Neural cell (in vitro differentiated cells): Measurements from ENCODE around the gene SLC12A7. TPM values are rescaled to one million over a fixed set of nuclear protein-coding genes. Genes with fewer than 3 reads are reported as not detected.

Source experiments
- H2AFZ ChIP-seq: fragments of 200-600, 300-800 bp; sonication (generic), shearing (Covaris generic); 2 replicates; pipeline ENCODE4 v1.6.0; 2014; ENCODE audit warnings: low read depth, mild to moderate bottlenecking, antibody characterized with exemption, low read length, moderate library complexity
- H3F3A ChIP-seq: fragments of 200-600 bp; shearing (Covaris generic); 2 replicates; pipeline ENCODE4 v1.6.1; 2016; ENCODE audit warnings: mild to moderate bottlenecking, moderate library complexity, mixed read lengths, antibody characterized with exemption, low read length; ENCODE audit not compliant: insufficient read depth, poor library complexity, severe bottlenecking
- H3K27ac ChIP-seq: fragments of 200-600, 300-800 bp; sonication (generic), shearing (Covaris generic); 2 replicates; pipeline ENCODE4 v1.5.1; 2014; ENCODE audit warnings: mild to moderate bottlenecking, low read length, moderate library complexity
- H3K27me3 ChIP-seq: fragments of 300-800, 200-600 bp; sonication (generic), shearing (Covaris generic); 2 replicates; pipeline ENCODE4 v1.6.0; 2014; ENCODE audit warnings: mild to moderate bottlenecking, low read depth, low read length, moderate library complexity; ENCODE audit not compliant: insufficient read depth
- H3K36me3 ChIP-seq: fragments of 300-800, 200-600 bp; sonication (generic), shearing (Covaris generic); 2 replicates; pipeline ENCODE4 v1.5.1; 2014; ENCODE audit warnings: mild to moderate bottlenecking, antibody characterized with exemption, low read length, moderate library complexity; ENCODE audit not compliant: insufficient read depth
- H3K4me2 ChIP-seq: fragments of 300-800, 200-600 bp; sonication (generic), shearing (Covaris generic); 2 replicates; pipeline ENCODE4 v1.6.0; 2014; ENCODE audit warnings: mild to moderate bottlenecking, low read length
- H3K4me3 ChIP-seq: fragments of 300-800, 200-600 bp; sonication (generic), shearing (Covaris generic); 2 replicates; pipeline ENCODE4 v1.5.1; 2014; ENCODE audit warnings: mild to moderate bottlenecking, low read length, moderate library complexity
- H3K79me2 ChIP-seq: fragments of 200-600 bp; shearing (Covaris generic); replicated peaks from 2 replicates; pipeline ENCODE4 v1.6.0; 2014; ENCODE audit warnings: mild to moderate bottlenecking, low read length, moderate library complexity; ENCODE audit not compliant: insufficient read depth
- H3K9ac ChIP-seq: fragments of 300-800, 200-600 bp; sonication (generic), shearing (Covaris generic); 2 replicates; pipeline ENCODE4 v1.6.1; 2016; ENCODE audit warnings: mild to moderate bottlenecking, low read length, mixed read lengths
- H3K9me2 ChIP-seq: fragments of 200-600 bp; shearing (Covaris generic); 2 replicates; pipeline ENCODE4 v1.6.1; 2016; ENCODE audit warnings: mild to moderate bottlenecking, low read length, mixed read lengths; ENCODE audit not compliant: insufficient read depth
- H3K9me3 ChIP-seq: fragments of 200-600, 300-800 bp; sonication (generic), shearing (Covaris generic); 2 replicates; pipeline ENCODE4 v1.6.1; 2016; ENCODE audit warnings: mild to moderate bottlenecking, mixed run types, low read length, moderate library complexity, mixed read lengths
- H4K20me1 ChIP-seq: fragments of 200-600 bp; shearing (Covaris generic); 2 replicates; pipeline ENCODE4 v1.6.1; 2016; ENCODE audit warnings: mild to moderate bottlenecking, mixed run types; ENCODE audit not compliant: insufficient read depth
- CTCF ChIP-seq: fragments of 450-650 bp; IDR thresholded peaks from 2 replicates; pipeline ENCODE4 v1.5.1; 2014; ENCODE audit warnings: antibody characterized with exemption, mild to moderate bottlenecking, moderate library complexity; ENCODE audit not compliant: poor library complexity, severe bottlenecking
- EP300 ChIP-seq: fragments of 450-650 bp; conservative IDR thresholded peaks from 2 replicates; pipeline ENCODE4 v1.6.1; 2014; ENCODE audit warnings: antibody characterized with exemption, mild to moderate bottlenecking, moderate library complexity; ENCODE audit not compliant: poor library complexity, severe bottlenecking
- EZH2 ChIP-seq: fragments of 200-600, 300-800 bp; shearing (Covaris generic), sonication (generic); IDR thresholded peaks from 2 replicates; pipeline ENCODE4 v1.6.1; 2014; ENCODE audit warnings: antibody characterized with exemption, low read length, borderline replicate concordance, mild to moderate bottlenecking; ENCODE audit not compliant: insufficient read depth, poor library complexity, severe bottlenecking
- MXI1 ChIP-seq: fragments of 450-650 bp; conservative IDR thresholded peaks from 2 replicates; pipeline ENCODE4 v1.6.1; 2014; ENCODE audit warnings: antibody characterized with exemption, mild to moderate bottlenecking; ENCODE audit not compliant: poor library complexity, severe bottlenecking
- POLR2AphosphoS5 ChIP-seq: IDR thresholded peaks from 2 replicates; pipeline ENCODE4 v1.6.1; 2012
- RAD21 ChIP-seq: fragments of 450-650 bp; conservative IDR thresholded peaks from 2 replicates; pipeline ENCODE4 v1.6.1; 2014; ENCODE audit warnings: antibody characterized with exemption, mild to moderate bottlenecking, moderate library complexity
- SMC3 ChIP-seq: fragments of 450-650 bp; conservative IDR thresholded peaks from 2 replicates; pipeline ENCODE4 v1.6.1; 2014; ENCODE audit warnings: antibody characterized with exemption, mild to moderate bottlenecking, moderate library complexity; ENCODE audit not compliant: poor library complexity
- TAF1 ChIP-seq: IDR thresholded peaks from 2 replicates; pipeline ENCODE4 v1.6.1; 2012; ENCODE audit warnings: low read depth
- polyA plus RNA-seq: library from polyadenylated mRNA; depleted of rRNA; stranded (reverse); fragments of >200 nt; gene quantifications from 2 replicates; pipeline ENCODE4 v1.2.3, GENCODE V29; 2014
- TF ChIP-seq, protein P1 (sequence below): IDR thresholded peaks from 2 replicates; pipeline ENCODE4 v1.6.1; 2012; ENCODE audit warnings: borderline replicate concordance

SLC12A7 gene
- polyA plus RNA-seq, 1 donor from 2014 or later, result 4.5 TPM

DNA sequence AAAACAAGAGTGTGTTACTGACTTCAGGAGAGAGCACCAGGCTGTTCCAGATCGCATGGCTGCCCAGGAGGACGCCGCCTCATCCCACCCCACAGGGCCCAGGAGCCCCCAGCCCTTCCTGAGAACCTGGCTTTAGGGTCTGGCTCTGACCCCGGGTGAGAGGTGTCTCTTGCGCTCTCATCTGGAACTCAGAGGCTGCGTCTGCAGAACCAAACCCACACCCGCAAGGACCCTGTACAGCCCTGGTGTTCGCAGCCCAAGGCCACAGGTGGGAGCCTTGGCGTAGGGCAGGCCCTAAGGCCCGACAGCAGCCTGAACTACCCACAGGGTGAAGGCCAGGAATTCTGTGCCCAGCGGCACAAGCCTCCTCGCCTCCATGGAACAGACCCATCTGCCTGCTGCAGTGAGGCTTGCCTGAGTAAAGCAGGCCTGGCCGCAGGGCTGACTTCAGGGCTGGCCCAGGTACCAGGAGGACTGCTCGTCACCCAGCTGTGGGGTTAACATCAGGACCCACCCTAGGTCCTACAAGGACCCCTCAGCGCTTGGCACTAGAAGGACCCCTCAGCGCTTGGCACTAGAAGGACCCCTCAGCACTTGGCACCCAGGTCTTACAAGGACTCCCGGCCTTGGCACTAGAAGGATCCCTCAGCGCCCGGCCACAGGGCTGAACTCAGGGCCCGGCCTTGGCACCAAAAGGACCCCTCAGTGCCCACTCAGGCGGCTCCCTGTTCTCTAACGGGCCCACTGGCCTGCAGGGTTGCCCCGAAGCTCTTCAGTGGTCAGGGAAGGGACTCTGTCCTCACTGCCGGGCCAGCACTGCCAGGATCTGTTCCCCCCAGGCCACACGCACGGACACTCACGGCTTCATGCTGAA, 55.0 kb downstream of the SLC12A7 start:
- no peak overlapping the region for H3K4me3 ChIP-seq
- H3K36me3 ChIP-seq, result no peaks in the 10 kb centered on the region
- no peaks in the 10 kb centered on the region for H3K9me3 ChIP-seq
- no peaks in the 10 kb centered on the region for H3F3A ChIP-seq
- H3K9ac ChIP-seq, result no peak overlapping the region
- no peaks in the 10 kb centered on the region for H3K9me2 ChIP-seq
- no peak overlapping the region for H2AFZ ChIP-seq
- H4K20me1 ChIP-seq, result no peaks in the 10 kb centered on the region
- H3K4me2 ChIP-seq, result no peak overlapping the region
- no peaks in the 10 kb centered on the region for H3K79me2 ChIP-seq
- no peak for TF ChIP-seq RAD21
- no peak for TF ChIP-seq SMC3
- TF ChIP-seq POLR2AphosphoS5, result no peak
- TF ChIP-seq MXI1, result no peak
- no peak for TF ChIP-seq EP300
- no peak for TF ChIP-seq CTCF
- TF ChIP-seq, protein P1, sequence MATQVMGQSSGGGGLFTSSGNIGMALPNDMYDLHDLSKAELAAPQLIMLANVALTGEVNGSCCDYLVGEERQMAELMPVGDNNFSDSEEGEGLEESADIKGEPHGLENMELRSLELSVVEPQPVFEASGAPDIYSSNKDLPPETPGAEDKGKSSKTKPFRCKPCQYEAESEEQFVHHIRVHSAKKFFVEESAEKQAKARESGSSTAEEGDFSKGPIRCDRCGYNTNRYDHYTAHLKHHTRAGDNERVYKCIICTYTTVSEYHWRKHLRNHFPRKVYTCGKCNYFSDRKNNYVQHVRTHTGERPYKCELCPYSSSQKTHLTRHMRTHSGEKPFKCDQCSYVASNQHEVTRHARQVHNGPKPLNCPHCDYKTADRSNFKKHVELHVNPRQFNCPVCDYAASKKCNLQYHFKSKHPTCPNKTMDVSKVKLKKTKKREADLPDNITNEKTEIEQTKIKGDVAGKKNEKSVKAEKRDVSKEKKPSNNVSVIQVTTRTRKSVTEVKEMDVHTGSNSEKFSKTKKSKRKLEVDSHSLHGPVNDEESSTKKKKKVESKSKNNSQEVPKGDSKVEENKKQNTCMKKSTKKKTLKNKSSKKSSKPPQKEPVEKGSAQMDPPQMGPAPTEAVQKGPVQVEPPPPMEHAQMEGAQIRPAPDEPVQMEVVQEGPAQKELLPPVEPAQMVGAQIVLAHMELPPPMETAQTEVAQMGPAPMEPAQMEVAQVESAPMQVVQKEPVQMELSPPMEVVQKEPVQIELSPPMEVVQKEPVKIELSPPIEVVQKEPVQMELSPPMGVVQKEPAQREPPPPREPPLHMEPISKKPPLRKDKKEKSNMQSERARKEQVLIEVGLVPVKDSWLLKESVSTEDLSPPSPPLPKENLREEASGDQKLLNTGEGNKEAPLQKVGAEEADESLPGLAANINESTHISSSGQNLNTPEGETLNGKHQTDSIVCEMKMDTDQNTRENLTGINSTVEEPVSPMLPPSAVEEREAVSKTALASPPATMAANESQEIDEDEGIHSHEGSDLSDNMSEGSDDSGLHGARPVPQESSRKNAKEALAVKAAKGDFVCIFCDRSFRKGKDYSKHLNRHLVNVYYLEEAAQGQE, result no peak
- no peak for TF ChIP-seq EZH2
- TF ChIP-seq TAF1, result no peak
- no peak overlapping the region for H3K27ac ChIP-seq
- H3K27me3 ChIP-seq, result no peaks in the 10 kb centered on the region

GRCh38 chr5:1055896-1056610, 55.8 kb downstream of the SLC12A7 start:
- Histone ChIP-seq H3K27me3 (no peaks in the 10 kb centered on the region), H2AFZ (no peak overlapping the region), H3K9ac (no peak overlapping the region), H3K9me3 (no peaks in the 10 kb centered on the region), H3K27ac (no peak overlapping the region), H3K4me3 (no peak overlapping the region), H3F3A (no peaks in the 10 kb centered on the region), H3K4me2 (no peak overlapping the region), H4K20me1 (no peaks in the 10 kb centered on the region), H3K9me2 (no peaks in the 10 kb centered on the region), H3K36me3 (no peaks in the 10 kb centered on the region), H3K79me2 (no peaks in the 10 kb centered on the region)
- TF ChIP-seq CTCF (no peak), TAF1 (no peak), EZH2 (no peak), POLR2AphosphoS5 (no peak)
